CD4-positive, alpha-beta T cell treated with Interleukin-10 for 1 hour (primary cell): ENCODE measurements around the gene CAST.
A peak's percentile ranks its signal among the peaks of the same experiment; 100 is the strongest.
"Not testable (repeated sequence)": the region's sequence is repeated elsewhere in the genome, so short reads cannot be mapped to it uniquely, and the experiment has no call there.

Experiments
- DNase-seq: peaks from one replicate; pipeline ENCODE4 v3.0.0-alpha.2; 2020

Gene CAST

DNA sequence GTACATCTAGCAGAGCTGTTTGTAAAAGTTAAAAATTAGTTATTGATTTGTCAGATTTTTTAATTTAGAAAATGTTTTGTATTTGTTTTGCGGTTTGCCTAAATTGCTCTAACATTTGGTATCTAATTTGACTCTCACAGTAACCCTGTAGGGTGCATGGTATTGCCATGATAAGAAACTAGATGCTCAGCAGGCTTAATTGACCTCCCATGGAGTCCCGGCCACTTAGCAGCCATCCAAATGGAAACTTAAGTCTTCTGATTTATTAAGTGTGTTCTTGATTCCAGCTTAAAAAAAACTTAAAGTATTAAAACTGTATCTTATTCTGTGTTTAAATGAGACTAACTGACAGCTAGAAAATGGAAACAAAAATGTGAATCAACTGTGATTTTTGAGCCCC lies 54.5 kb downstream of the CAST start:
- no peak for DNase-seq

- no peak for DNase-seq
Measured at GRCh38 chr5:96717874-96718273, 55.7 kb downstream of the CAST start.

- no peak for DNase-seq
Measured at GRCh38 chr5:96718635-96719077, 56.5 kb downstream of the CAST start.

GRCh38 chr5:96720408-96720807 lies 58.2 kb downstream of the CAST start:
- DNase-seq = no peak

DNA sequence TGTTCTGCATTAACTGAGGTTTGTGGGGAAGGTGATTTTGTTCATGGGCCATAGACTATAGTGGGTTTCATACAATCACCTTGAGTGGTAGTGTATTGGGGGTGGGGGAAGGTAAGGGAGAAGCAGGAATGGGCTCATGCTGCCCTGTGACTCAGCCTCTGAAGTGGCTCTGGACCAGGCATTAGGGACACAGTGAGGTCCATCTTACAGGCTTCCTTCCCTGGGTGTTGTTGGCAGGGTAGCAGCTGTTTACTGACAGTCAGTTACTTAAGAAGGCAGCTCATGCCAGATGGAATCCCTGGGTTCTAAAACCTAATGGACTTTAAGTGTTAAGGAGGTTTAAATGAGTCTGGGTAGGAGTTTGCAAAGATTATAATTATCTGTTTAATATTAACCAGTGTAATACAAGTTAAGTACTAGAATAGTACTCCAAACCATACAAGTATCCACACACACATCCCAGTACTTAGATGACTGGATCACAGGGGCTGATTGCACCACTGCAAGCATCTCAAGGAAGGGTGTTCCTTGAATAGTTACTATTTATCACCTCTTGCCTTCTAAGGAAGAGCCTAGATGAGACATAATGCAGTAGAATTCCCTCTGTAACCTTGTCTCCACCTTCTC lies 59.3 kb downstream of the CAST start:
- no peak for DNase-seq

GRCh38 chr5:96725257-96725656 lies 63.1 kb downstream of the CAST start:
- DNase-seq = no peak

GRCh38 chr5:96726802-96727201 lies 64.6 kb downstream of the CAST start:
- no peak for DNase-seq

DNA sequence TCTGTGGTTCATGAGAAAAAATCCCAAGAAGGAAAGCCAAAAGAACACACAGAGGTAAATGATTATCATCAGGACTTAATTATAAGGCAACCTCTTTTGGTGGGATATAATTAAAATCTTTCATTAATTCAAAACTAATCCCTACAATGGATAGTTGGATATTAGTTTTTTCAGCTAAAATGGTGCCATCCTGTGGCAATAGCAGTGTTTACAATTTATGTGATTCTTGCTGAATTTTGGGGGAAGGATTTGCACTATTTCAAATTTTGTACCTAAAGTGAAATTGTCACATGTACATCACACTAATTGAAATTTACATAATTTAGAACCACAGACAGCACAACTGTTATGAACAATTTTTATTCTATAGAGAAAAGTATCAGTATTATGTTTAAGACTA lies 67.0 kb downstream of the CAST start:
- peak; percentile 21 for DNase-seq

DNA sequence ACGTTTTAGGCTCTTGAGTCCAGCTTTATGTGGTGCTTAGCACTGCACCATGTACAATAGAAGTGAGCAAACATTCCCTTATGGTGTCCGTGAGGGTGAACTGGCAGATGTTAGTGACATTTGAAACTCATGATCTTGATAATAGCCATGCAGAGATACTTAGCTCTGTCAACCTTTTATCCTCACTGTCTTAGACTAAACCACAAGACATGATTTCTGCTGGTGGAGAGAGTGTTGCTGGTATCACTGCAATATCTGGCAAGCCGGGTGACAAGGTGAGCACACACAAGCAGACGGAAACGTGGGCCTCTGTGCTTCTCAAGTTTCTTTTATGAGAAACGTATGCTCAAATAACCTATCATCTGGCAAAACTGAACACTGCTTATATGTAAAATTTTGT lies 68.4 kb downstream of the CAST start:
- no peak for DNase-seq

DNA sequence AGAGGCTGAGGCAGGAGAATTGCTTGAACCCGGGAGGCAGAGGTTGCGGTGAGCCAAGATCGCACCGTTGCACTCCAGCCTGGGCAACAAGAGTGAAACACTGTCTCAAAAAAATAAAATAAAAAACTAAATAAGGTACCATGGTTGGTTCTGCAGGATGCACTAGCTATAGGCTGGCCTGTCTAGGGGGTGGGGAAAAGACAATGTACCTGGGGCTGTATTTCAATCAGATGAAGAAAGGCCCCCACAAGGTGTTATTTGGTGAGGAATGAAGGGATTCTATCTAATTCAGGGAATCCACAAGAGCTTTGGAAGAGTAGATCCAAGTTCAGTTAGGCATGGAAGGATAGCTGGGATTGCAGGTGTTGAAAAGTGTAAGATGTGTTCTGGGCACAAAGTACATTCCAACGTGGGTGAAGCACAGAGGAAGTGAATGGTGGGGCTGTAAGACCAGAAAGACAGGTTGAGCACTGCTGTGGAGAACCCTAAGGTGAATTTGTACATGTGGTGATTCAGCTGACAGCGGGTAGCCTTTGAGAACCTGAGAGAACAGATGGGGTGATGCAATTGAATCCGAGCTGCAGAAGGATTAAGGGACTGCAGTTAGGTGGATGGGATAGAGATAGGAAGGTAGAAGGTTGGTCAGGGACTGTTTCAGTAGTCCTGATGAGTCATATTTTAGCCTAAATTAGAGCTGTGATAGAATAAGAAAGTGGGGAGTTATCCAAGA lies 71.8 kb downstream of the CAST start:
- no peak for DNase-seq

GRCh38 chr5:96734871-96735325 lies 72.7 kb downstream of the CAST start:
- no peak for DNase-seq

DNA sequence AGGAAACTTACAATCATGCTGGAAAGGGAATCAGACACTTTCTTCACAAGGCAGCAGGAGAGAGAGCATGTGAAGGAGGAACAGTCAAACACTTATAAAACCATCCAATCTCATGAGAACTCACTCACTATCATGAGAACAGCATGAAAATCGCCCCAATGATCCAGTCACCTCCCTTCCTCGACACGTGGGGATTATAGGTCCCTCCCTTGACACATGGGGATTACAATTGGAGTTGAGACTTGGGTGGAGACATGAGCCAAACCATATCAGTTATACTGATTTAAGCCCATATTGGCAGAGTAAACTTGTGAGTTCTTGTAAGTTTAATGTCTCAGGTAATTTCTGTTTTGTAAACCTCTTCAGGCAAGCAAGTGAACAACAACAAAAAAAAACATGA lies 74.8 kb downstream of the CAST start:
- no peak for DNase-seq

DNA sequence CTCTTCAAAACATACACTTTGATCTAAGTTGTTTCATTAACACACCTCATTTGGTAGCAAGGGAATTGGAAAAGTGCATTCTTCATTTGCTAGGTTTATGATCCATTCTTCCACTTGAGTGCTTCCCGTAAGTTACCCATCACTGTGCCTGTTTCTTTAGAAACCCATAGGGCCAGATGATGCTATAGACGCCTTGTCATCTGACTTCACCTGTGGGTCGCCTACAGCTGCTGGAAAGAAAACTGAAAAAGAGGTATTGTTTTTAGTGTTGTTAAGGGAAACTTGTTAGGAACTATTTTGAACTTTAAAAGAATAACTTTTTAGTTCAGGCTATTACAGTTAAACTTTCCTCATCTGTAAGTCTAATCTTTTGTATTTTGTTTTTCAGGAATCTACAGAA lies 78.9 kb downstream of the CAST start:
- DNase-seq = no peak

- DNase-seq = no peak
Measured at GRCh38 chr5:96741891-96742309, 79.7 kb downstream of the CAST start.

- no peak for DNase-seq
Measured at GRCh38 chr5:96742538-96742937, 80.4 kb downstream of the CAST start.

DNA sequence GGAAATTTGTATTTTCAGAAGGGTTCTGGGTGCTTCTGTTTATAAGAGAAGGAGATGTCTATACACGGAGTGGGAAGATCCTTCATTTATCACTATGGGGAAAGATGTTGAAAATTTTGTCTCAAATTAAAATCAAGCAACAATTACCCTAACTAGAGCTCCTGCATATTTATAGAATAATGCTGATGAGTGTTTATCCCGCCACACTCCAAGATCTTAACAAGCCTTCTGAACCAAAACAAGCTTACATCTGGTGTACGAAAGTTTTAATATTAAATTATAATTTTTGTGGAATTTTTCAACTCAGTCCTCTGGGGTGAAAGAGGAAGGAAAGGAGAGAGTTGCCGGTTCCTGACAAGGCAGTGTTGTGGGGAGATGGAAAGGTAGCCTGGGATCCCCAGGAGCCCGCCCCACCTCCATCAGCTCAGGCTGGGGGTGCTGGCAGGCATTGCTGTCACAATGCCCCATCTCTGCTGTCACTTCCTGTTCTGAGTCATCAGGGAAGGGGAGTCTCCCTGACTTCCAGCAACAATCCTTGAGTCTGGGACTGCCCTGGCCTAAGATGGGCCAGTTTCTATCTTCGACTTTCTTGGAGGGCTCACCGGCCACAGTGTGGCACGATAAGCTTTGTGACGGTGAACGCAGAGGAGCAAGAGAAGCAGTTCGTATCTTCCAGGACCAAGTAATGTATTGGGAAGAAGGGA lies 81.0 kb downstream of the CAST start:
- no peak for DNase-seq

- no peak for DNase-seq
Measured at GRCh38 chr5:96743805-96744204, 81.6 kb downstream of the CAST start.

- DNase-seq = not testable (repeated sequence)
Measured at GRCh38 chr5:96744218-96744617, 82.0 kb downstream of the CAST start.

DNA sequence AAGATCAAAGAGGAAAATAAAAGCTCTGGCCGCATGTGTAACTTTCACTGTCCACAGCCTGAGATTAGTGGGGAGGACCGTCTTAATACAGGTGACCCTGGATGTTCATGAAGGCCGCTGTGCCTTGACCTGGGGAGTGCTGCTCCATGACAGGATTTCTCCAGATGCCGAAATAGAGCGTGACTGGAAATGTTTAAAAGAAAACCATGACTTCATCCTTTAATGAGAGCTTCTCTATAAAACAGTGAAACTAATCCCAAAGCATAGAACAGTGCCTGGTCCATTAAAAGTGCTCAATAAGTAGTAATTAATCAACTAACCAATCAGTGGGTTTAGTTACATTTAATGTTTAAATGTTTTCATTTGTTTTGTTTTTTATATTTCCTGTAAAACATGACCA lies 82.8 kb downstream of the CAST start:
- no peak for DNase-seq

DNA sequence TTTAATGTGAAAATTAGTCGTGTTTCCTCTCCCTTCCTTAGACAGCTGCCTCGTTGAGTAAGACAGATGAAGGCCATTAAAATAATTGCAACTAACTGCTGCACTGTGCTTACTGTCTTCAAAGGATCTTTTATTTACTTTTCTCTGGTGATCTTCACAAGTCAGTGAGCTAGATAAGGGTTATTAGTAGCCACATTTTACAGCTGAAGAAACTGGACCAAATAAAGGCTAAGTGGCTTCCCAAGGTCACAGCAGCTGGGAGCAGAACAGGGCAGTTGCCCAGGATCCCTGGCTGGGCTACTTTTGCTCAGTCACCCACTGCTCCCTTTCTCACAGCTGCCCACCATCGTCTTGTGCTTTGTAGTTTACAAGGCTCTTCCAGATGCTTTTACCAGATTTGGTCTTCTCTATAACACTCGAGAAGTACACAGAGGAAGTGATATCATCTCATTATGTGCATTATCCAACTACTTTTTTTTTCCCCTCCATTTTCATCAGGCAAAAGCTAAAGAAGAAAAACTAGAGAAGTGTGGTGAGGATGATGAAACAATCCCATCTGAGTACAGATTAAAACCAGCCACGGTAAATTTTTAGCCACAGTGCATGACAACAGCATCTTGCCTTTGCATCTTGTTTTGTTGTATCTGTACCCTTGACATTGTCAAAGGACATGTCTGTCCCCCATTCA lies 83.8 kb downstream of the CAST start:
- DNase-seq = no peak

GRCh38 chr5:96747720-96748119 lies 85.5 kb downstream of the CAST start:
- no peak for DNase-seq

GRCh38 chr5:96750110-96750822 lies 88.1 kb downstream of the CAST start:
- no peak for DNase-seq
